Activated naive CD4-positive, alpha-beta T cell treated with anti-CD3 and anti-CD28 coated beads, Interleukin-2, amount 50 U/mL, for 16 hours (primary cell): ENCODE data around the gene GPRIN3.
"Not testable (repeated sequence)": the region's sequence is repeated elsewhere in the genome, so short reads cannot be mapped to it uniquely, and the experiment has no call there.

ENCODE experiments used
- DNase-seq: peaks from one replicate; pipeline ENCODE4 v3.0.0-alpha.2; 2020

The GPRIN3 gene

DNA sequence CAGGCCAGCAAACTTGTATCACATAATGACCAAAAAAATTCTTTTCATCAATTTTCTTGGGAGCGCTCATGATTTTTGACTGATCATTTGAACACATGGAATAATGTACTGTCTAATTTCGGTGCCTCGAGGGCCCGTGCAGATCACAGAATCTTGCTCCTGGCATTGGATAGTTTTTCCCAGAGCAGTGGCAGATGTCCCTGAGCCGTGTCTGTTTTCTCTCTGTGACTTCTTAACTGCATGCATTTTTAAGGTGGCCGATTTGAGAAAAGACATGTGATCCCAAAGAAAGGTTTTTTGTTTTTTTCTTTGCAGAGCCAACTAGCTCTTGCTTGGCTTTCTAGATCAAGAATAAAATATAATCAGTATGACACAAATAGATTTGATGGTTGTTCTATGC is 19.7 kb downstream of the GPRIN3 start:
- DNase-seq: no peak

DNA sequence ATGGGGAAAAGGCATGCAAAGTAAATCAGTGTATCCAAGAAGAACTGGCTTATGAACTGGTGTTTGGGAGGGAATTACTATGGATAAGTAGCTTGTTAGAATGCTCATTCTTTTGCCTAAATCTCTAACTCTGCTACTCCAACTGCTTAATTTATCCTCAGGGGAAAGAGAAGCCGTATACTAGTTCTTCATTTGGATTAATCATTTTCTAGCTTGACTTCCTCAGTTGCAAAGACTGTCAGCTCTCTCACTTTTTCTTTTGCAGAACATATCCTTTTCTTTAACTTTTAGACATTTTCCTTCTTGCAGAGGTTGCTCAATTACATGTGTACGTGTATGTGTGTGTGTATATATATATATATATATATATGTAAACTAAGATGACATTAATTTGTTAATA is 21.9 kb downstream of the GPRIN3 start:
- no peak for DNase-seq

DNA sequence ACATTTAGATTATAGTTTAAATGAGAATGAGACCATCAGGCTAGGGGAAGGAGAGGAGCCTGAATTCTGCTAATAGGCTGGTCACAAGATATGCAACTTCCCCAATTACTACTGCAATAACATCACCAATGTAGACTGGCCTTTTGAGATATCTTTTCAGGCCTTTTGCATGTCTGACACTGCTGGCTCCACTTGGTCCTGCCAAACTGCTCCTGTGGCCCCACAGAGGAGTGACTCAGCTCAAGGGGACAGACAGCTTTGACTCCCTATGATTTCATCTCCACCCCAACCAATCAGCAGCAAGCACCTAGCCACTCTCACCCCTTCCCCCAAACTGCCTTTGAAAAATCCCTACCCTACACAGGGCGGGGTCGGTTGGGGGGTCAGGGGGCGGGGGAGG is 22.8 kb downstream of the GPRIN3 start:
- DNase-seq: no peak

DNA sequence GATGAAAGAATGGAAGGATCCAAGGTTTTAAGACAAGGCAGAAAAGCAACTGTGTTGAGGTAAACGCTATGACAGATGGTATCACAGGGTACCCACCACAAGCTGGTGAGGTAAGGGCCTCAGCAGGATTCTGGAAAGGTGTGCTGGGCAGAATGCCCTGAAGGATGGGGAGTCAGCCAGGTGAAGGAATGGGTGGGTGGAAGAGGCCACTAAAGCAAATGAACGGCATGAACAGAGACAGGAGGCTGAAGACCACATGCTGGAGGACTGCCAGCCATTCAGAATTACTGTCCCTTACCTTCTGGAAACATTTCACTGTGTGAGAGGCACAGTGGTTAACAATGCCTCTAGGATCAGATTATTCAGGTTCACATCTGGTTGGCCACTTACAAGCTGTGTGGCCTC is 23.6 kb downstream of the GPRIN3 start:
- no peak for DNase-seq

DNA sequence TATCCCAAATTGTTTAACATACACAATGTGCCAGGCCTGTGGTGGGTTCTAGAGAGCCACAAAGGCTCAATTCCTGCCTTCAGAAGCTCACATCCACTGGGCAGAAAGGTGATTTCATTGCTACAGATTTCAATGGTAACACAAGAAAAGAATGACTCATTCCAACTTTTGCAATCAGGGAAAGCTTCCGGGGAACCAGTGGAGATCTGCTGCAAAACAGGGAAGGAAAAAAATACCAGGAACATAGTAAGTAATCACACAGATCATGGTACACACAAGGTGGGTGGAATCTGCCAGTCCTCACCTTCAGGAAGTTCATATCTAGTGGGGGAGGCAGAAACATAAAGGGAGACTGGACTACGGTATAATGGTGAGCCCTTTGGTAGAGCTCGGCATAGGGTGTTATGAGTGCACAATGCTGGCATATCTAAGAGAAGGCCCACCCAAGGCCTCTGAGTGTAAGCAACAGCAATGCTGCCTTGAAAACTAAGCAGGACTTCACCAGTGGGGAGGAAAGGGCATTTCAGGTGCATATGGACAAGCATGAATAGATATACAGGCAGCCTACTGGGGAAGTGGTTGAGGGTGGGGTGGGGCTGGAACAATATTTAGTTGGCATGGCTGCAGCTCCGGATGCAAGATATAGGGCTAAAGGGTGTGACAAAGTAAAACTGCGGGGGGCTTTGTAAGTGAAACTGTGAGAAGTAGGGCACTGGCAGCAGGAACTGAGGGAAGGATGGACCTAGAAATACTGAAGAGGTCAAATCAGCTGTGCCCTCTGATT is 24.2 kb downstream of the GPRIN3 start:
- no peak for DNase-seq

DNA sequence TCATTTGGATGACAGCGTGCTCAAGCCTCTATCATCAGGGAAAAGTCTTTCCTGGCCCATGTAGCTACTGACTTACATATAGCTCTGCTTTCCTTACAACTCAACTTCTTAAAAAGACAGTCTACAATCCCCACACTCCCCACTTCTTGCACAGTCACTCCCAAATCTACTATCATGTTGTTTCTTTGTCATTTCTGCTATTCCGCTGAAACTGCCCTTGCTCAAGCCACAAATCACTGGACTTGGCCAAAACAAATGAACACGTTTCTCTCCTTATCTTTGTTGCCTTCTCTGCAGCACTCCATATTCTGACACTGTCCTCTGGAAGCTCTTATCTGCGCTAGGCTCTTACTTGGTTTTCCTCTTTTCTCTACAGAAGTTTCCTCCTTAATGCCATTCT is 28.2 kb downstream of the GPRIN3 start:
- no peak for DNase-seq

GRCh38 chr4:89277412-89277811 is 30.2 kb downstream of the GPRIN3 start:
- no peak for DNase-seq

DNA sequence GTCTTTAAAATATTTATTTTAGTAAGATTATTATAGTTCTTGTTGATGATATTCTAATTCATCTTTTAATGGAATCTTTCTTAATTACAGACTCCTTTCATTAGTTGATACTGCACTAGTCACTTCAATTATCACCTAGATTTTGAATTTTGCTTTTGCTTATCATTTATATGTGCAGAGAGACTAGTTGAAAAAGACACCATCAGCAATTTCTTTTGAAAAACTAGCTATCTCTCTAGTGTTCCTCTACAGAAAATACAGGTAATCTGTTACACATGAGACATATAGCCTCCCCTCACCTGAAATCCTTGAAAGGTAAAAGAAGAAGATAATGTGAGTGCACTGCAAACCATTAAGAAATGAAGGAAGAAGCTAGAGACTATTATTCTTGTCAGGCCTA is 31.3 kb downstream of the GPRIN3 start:
- DNase-seq: no peak

DNA sequence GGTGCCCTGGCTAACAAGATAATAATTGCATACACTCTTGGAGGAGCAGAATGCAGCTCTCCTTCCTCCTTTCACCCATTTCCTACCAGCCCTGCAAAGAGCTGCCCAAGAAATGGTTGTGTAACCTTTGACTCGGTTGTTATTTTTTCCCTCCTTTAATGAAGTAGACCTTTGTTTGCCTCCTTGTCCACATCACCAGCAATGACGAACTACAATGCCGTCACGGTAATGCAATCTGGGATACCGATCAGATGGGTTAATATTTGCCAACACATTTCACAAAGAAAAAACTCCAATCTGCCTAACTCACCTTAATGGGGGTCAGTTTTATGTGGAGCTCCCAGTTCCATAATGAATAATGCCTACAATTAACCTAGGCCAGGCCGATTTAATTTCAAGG is 32.0 kb downstream of the GPRIN3 start:
- no peak for DNase-seq

DNA sequence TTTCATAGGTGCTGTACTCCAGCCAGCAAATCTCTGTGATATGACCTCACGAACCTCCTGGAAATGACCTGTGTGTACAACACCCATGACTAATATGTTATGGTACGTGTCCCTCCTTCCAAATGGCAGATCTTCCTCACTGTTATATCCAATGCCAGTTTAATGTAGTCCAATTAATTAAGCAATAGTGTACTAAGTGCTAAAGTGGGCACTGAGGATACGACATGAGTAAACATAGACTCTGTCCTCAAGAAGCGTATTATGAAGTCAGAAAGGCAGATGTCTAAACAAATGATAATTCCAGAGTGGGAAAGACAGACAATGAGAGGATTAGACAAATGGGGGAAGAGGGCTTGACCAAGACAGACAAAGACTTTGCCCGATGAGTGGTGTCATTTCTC is 33.9 kb downstream of the GPRIN3 start:
- no peak for DNase-seq

DNA sequence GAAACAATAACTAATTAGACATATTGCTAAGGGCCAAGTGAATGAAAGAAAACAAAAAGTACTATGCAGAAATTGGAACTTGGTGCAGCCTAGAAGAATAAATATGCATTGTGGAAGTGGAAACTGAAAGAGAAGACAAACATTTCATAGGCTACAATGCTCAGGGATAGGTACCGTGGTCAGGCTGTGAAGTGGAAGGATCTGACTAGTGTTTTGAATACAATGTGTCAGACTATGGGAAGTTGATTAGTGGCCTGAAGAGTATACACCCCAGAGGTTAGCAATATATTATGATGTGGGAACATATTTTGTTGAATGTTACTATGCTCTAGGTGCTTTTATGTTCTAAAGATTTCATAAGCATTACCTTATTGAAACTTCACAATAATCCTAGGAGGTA is 36.8 kb downstream of the GPRIN3 start:
- DNase-seq: no peak

DNA sequence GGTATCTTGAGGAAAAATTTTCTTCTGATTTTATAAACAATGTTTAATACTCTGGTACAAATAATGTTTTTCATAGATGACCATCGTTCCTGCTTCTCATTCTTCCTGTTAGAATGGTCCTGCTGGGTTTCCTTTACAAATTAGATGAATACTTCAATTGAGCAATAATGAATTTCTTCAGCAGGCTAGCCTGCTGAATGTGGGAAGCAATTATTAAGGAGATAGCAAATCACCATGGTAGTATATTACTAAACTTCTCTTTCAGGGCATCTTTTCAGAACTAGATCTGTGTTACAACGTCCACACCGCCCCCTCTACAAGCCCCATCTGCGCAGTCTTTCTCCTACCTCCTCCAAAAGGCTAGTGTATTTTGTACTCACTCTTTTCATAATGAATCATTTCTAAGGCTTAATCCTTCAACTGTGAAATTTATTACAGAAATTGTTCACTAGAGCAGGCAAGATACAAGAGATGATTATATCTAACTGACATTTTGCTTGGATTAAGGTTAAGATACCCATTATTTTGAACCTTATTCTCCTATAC is 38.4 kb downstream of the GPRIN3 start:
- DNase-seq: no peak

GRCh38 chr4:89268679-89269078 is 38.9 kb downstream of the GPRIN3 start:
- DNase-seq: no peak

DNA sequence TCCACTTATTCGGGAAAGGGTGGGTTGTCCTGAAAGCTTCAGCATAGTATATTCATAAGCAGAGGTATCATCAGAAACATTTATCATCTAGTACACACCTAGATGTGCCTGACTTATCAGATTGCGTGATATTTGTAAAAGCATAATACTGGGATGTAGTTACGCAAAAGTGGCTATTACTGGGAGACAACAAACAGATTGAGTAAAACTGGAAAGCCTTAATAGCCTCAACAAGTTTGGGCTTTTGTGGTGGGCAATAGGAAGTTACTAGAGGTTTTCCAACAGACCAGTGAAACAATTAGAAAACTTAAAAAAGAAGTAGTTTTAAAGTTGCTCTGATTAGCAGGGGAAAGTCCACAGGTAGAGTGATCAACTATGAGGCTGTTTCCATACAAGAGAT is 39.8 kb downstream of the GPRIN3 start:
- DNase-seq: no peak

DNA sequence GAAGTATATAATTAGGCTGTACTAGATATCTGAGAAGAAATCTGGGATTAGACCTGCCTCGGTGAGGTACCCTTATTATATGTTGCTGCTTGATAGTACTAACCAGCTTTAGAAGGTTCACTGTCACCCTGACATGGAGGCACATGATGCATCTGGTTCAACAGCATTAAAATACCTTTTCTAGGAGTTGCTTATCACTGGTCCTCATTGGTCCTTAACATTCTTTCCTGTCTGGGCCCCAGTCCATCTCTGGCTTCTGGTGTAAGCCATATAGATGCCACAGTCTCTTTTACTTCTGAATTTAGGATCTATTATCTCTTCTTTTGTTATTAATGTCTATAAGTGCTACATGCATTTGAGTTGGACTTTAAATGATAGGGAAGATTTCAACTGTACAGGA is 40.2 kb downstream of the GPRIN3 start:
- no peak for DNase-seq

GRCh38 chr4:89266128-89266527 is 41.5 kb downstream of the GPRIN3 start:
- DNase-seq: no peak

- DNase-seq: no peak
Observed at GRCh38 chr4:89263265-89263664, 44.3 kb downstream of the GPRIN3 start.

DNA sequence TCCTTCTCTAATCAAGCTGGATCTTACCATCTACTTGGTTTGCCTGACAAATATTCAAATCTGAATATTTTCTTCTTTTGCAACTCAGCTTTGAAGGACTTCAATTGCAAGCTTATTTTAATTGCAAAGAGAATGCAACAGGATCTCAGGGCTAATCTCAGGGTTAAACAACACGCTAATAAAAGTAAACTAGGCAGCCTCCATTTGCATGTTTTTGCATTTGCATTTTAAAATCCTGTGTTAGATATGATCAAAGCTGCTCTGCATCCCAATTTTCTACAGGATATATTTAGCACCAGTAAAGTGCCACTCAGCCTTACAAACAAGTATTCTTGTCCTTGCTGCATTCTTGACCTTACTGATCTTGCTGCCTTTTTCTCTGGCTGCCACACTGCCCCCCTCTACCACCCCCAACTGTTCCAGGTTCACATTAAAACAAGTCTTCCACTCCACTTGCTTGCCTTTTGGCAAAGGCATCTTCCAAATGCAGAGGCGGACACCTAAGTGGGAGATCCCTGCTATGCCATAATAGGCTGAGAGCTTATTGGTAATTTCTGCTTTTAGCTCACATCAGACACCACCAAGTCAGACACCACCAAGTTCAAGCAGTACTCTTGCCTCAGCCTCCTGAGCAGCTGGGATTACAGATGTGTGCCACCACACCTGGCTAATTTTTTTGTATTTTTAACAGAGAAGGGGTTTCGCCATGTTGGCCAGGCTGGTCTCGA is 48.1 kb downstream of the GPRIN3 start:
- no peak for DNase-seq

DNA sequence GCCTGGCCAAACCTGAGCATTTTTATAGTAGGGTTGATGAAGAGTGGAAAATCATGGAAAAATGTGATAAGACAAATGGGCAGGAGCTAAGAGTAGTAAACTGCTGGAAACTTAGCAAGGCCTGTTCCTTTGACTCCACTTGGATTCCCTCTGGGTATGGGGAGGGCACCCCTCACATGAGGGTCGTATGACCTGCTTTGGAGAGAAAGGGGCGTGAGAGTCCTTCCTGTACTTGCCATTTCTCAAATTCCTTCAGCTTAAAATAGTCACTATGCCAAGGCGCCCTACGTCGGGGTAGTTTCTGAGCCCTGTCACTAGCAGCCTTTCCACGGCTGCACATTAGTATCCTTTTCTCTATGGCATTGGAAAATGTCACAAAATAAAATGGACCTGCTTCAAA is 49.1 kb downstream of the GPRIN3 start:
- DNase-seq: no peak

GRCh38 chr4:89257376-89257775 is 50.2 kb downstream of the GPRIN3 start:
- no peak for DNase-seq

GRCh38 chr4:89256203-89256800 is 51.3 kb downstream of the GPRIN3 start:
- DNase-seq: no peak

- DNase-seq: peak; percentile 18
Observed at GRCh38 chr4:89254847-89255246, 52.8 kb downstream of the GPRIN3 start.

DNA sequence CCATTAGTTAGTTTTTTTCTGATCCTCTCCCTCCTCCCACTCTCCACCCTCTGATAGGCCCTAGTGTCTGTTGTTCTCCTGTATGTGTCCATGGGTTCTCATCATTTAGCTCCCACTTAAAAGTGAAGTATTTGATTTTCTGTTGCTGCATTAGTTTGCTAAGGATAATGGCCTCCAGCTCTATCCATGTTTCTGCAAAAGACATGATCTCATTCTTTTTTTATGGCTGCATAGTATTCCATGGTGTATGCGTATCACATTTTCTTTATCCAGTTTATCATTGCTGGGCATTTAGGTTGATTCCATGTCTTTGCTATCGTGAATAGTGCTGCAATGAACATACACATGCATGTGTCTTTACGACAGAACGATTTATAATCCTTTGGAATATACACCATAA is 53.3 kb downstream of the GPRIN3 start:
- DNase-seq: not testable (repeated sequence)

- no peak for DNase-seq
Observed at GRCh38 chr4:89253935-89254334, 53.7 kb downstream of the GPRIN3 start.
